IMR-90 (cell line): ENCODE results near the gene BMPER. TPM values are rescaled to one million over a fixed set of nuclear protein-coding genes. Genes with fewer than 3 reads are reported as not detected.

Source experiments
- ATAC-seq: fragments of 200-7000 bp; cut with Tn5 transposase; 2 replicates; pipeline ENCODE4 v1.9.1; 2020; ENCODE audit warnings: low read depth, mild to moderate bottlenecking, moderate library complexity
- BruUV-seq: library from RNA; stranded (reverse); fragments of 400-500 nt; replicated peaks from 2 replicates; lab custom pipeline; 2021; lab: Mats Ljungman, UMichigan
- CTCF ChIA-PET: fragments of 300-600 bp; formaldehyde crosslinking; extraction: SDS; loops from one replicate; lab custom pipeline; 2021; ENCODE audit warnings: antibody characterized with exemption; lab: Yijun Ruan, JAX
- POLR2A ChIA-PET: fragments of 300-600 bp; sonication (Branson Sonifier 250); formaldehyde crosslinking; loops from one replicate; lab custom pipeline; 2022; ENCODE audit warnings: antibody characterized with exemption; ENCODE audit not compliant: unreplicated experiment; lab: Charles Lee
- DNase-seq: peaks from one replicate; pipeline ENCODE4 v3.0.0; 2013
- H2AFZ ChIP-seq: replicated peaks from 2 replicates; pipeline ENCODE3; 2013; ENCODE audit warnings: low read length, mild to moderate bottlenecking; ENCODE audit not compliant: poor library complexity
- H2AK5ac ChIP-seq: 2 replicates; pipeline ENCODE4 v1.6.1; 2013; ENCODE audit warnings: low read depth, low read length, inconsistent platforms
- H2AK9ac ChIP-seq: replicated peaks from 2 replicates; pipeline ENCODE3; 2013; ENCODE audit warnings: mild to moderate bottlenecking, low read depth, low read length, moderate library complexity; ENCODE audit not compliant: poor library complexity
- H2BK120ac ChIP-seq: 2 replicates; pipeline ENCODE4 v1.6.1; 2013; ENCODE audit warnings: low read depth, low read length, inconsistent platforms
- H2BK15ac ChIP-seq: 3 replicates; pipeline ENCODE4 v1.6.1; 2013; ENCODE audit warnings: low read depth, low read length, inconsistent platforms
- H2BK20ac ChIP-seq: 2 replicates; pipeline ENCODE4 v1.6.1; 2013; ENCODE audit warnings: low read depth, mild to moderate bottlenecking, inconsistent platforms, low read length, moderate library complexity
- H2BK5ac ChIP-seq: 2 replicates; pipeline ENCODE4 v1.6.1; 2013; ENCODE audit warnings: mild to moderate bottlenecking, low read depth, low read length, inconsistent platforms; ENCODE audit not compliant: poor library complexity, severe bottlenecking
- H3K14ac ChIP-seq: replicated peaks from 2 replicates; pipeline ENCODE4 v1.6.1; 2013; ENCODE audit warnings: low read depth, low read length, inconsistent platforms
- H3K18ac ChIP-seq: 2 replicates; pipeline ENCODE4 v1.6.1; 2013; ENCODE audit warnings: low read depth, low read length, control low read depth
- H3K23ac ChIP-seq: 2 replicates; pipeline ENCODE4 v1.6.1; 2013; ENCODE audit warnings: low read depth, low read length, inconsistent platforms
- H3K27ac ChIP-seq: 2 replicates; pipeline ENCODE4 v1.5.1; 2013; ENCODE audit warnings: mild to moderate bottlenecking, control low read depth, low read length; ENCODE audit not compliant: insufficient read depth
- H3K27me3 ChIP-seq: 2 replicates; pipeline ENCODE4 v1.6.1; 2013; ENCODE audit warnings: low read length; ENCODE audit not compliant: control insufficient read depth, insufficient read depth
- H3K36me3 ChIP-seq: 2 replicates; pipeline ENCODE4 v1.6.1; 2013; ENCODE audit warnings: low read length, mixed read lengths; ENCODE audit not compliant: control insufficient read depth, insufficient read depth
- H3K4ac ChIP-seq: 2 replicates; pipeline ENCODE4 v1.6.1; 2013; ENCODE audit warnings: low read depth, low read length, inconsistent platforms
- H3K4me1 ChIP-seq: 2 replicates; pipeline ENCODE4 v1.6.1; 2013; ENCODE audit warnings: low read length, mixed read lengths; ENCODE audit not compliant: control insufficient read depth, insufficient read depth
- H3K4me2 ChIP-seq: 2 replicates; pipeline ENCODE4 v1.6.1; 2013; ENCODE audit warnings: low read depth, mild to moderate bottlenecking, control low read depth, low read length, moderate library complexity
- H3K4me3 ChIP-seq: 2 replicates; pipeline ENCODE4 v1.5.1; 2013; ENCODE audit warnings: low read depth, mild to moderate bottlenecking, control low read depth, low read length, moderate library complexity; ENCODE audit not compliant: insufficient read depth
- H3K56ac ChIP-seq: 2 replicates; pipeline ENCODE4 v1.6.1; 2013; ENCODE audit warnings: low read length, inconsistent platforms; ENCODE audit not compliant: insufficient read depth; ENCODE audit errors: extremely low read depth
- H3K79me1 ChIP-seq, 2 experiments: 2 replicates each; pipeline ENCODE4 v1.6.1; 2013; ENCODE audit warnings: low read length in 2 of 2, inconsistent platforms in 1 of 2, low read depth in 1 of 2
- H3K9ac ChIP-seq: 2 replicates; pipeline ENCODE4 v1.6.1; 2013; ENCODE audit warnings: low read depth, low read length, control low read depth
- H3K9me1 ChIP-seq: 2 replicates; pipeline ENCODE4 v1.6.1; 2013; ENCODE audit warnings: low read length, inconsistent platforms; ENCODE audit not compliant: insufficient read depth
- H3K9me3 ChIP-seq: 2 replicates; pipeline ENCODE4 v1.6.1; 2013; ENCODE audit warnings: low read length; ENCODE audit not compliant: control insufficient read depth, insufficient read depth
- H4K20me1 ChIP-seq: 2 replicates; pipeline ENCODE4 v1.6.1; 2013; ENCODE audit warnings: low read length, inconsistent platforms; ENCODE audit not compliant: insufficient read depth
- H4K5ac ChIP-seq: 2 replicates; pipeline ENCODE4 v1.6.1; 2013; ENCODE audit warnings: mild to moderate bottlenecking, low read depth, low read length, control low read depth
- H4K8ac ChIP-seq, 2 experiments: 2 replicates each; pipeline ENCODE4 v1.6.1; 2013; ENCODE audit warnings: low read depth in 2 of 2, low read length in 2 of 2, control low read depth in 1 of 2, inconsistent platforms in 1 of 2
- H4K91ac ChIP-seq: 2 replicates; pipeline ENCODE4 v1.6.1; 2013; ENCODE audit warnings: low read depth, low read length, inconsistent platforms; ENCODE audit not compliant: insufficient read depth
- BHLHE40 ChIP-seq: fragments of 150-350 bp; IDR thresholded peaks from 2 replicates; pipeline ENCODE4 v1.6.1; 2016; ENCODE audit warnings: mild to moderate bottlenecking, low read depth, low read length
- CHD1 ChIP-seq: IDR thresholded peaks from 2 replicates; pipeline ENCODE4 v1.6.1; 2012; ENCODE audit warnings: low read depth, low read length, improper control_type of control experiment
- ELK1 ChIP-seq: fragments of 150-350 bp; IDR thresholded peaks from 2 replicates; pipeline ENCODE4 v1.6.1; 2016; ENCODE audit warnings: low read depth, mild to moderate bottlenecking, low read length, moderate library complexity, borderline replicate concordance
- FOS ChIP-seq: fragments of 150-350 bp; IDR thresholded peaks from 2 replicates; pipeline ENCODE4 v1.6.1; 2016; ENCODE audit warnings: low read depth, low read length
- MAFK ChIP-seq: IDR thresholded peaks from 2 replicates; pipeline ENCODE4 v1.6.1; 2012; ENCODE audit warnings: low read depth, low read length, improper control_type of control experiment
- MAZ ChIP-seq: IDR thresholded peaks from 2 replicates; pipeline ENCODE4 v1.6.1; 2012; ENCODE audit warnings: low read depth, mild to moderate bottlenecking, low read length, improper control_type of control experiment, moderate library complexity, borderline replicate concordance
- MXI1 ChIP-seq: IDR thresholded peaks from 2 replicates; pipeline ENCODE4 v1.6.1; 2012; ENCODE audit warnings: low read depth, mild to moderate bottlenecking, low read length, moderate library complexity, borderline replicate concordance
- NFE2L2 ChIP-seq: fragments of 150-350 bp; IDR thresholded peaks from 2 replicates; pipeline ENCODE4 v1.6.1; 2016; ENCODE audit warnings: low read depth, mild to moderate bottlenecking, low read length
- POLR2A ChIP-seq: IDR thresholded peaks from 2 replicates; pipeline ENCODE4 v1.6.1; 2012; ENCODE audit warnings: mild to moderate bottlenecking, low read depth, low read length
- RCOR1 ChIP-seq: IDR thresholded peaks from 2 replicates; pipeline ENCODE4 v1.6.1; 2012; ENCODE audit warnings: mild to moderate bottlenecking, low read length, improper control_type of control experiment; ENCODE audit not compliant: insufficient replicate concordance
- RFX5 ChIP-seq: IDR thresholded peaks from 2 replicates; pipeline ENCODE4 v1.8.0; 2012; ENCODE audit warnings: low read depth, mild to moderate bottlenecking, low read length, moderate library complexity
- SMC3 ChIP-seq: fragments of 150-350 bp; IDR thresholded peaks from 2 replicates; pipeline ENCODE4 v1.6.1; 2016; ENCODE audit warnings: low read depth, mild to moderate bottlenecking, antibody characterized with exemption, low read length, moderate library complexity
- USF2 ChIP-seq: fragments of 150-350 bp; IDR thresholded peaks from 2 replicates; pipeline ENCODE4 v1.6.1; 2017; ENCODE audit warnings: mild to moderate bottlenecking, antibody characterized with exemption, low read length, low read depth
- WGBS, 2 experiments: methylation state at CpG; one replicate each; pipeline versions ENCODE4 v1.1.5 to v1.1.7; 2013; ENCODE audit warnings: missing lambda C conversion rate in 2 of 2; ENCODE audit not compliant: insufficient read length in 1 of 2; ENCODE audit errors: extremely low coverage in 2 of 2; 5-methylcytosine and 5-hydroxymethylcytosine counted together
- dilution Hi-C: fragments of 300-500 bp; cut with HindIII; formaldehyde crosslinking; loops from one replicate; pipeline ENCODE4 v1.14.3; 2018; ENCODE audit warnings: low sequenced_read_pairs; ENCODE audit not compliant: unreplicated experiment
- in situ Hi-C: fragments of 300-500 bp; cut with MboI; formaldehyde crosslinking; loops from 3 replicates; pipeline ENCODE4 v1.14.3; 2019; ENCODE audit warnings: low sequenced_read_pairs, inconsistent platforms, mixed read lengths
- intact Hi-C: fragments of 100-400 bp; cut with micrococcal nuclease; formaldehyde crosslinking; loops from 2 replicates; pipeline ENCODE4 v1.10.0; 2022
- polyA plus RNA-seq, 3 experiments: library from polyadenylated mRNA; depleted of rRNA; stranded (reverse); fragments of >200 nt; gene quantifications; 2 replicates each; pipeline ENCODE4 v1.2.3, GENCODE V29; 2012; ENCODE audit warnings: low replicate concordance in 1 of 3
- total RNA-seq: library from RNA; depleted of rRNA; stranded (reverse); fragments of >200 nt; gene quantifications from 2 replicates; pipeline ENCODE4 v1.2.3, GENCODE V29; 2012

BMPER gene
- total and polyA plus RNA-seq, 2 of the 4 experiments (the other 2 are of a cell fraction) = 6.2 to 7.9 TPM

- H3K36me3 ChIP-seq = no peaks in the 10 kb centered on the region
- H3K4me1 ChIP-seq = peaks cover 2% of the 10 kb centered on the region; the same call in 1 of the 2 replicates
- H3K23ac ChIP-seq = no peak overlapping the region
- no peak overlapping the region for H4K5ac ChIP-seq
- no peak overlapping the region for H2BK120ac ChIP-seq
- H3K9me3 ChIP-seq = no peaks in the 10 kb centered on the region
- in situ Hi-C loops = loop anchor here (10.0 kb wide), 1 partner anchor 176 kb away; no protein-coding TSS in a partner anchor
- no peaks in the 10 kb centered on the region for H3K27me3 ChIP-seq
- H3K4ac ChIP-seq = no peak overlapping the region
- POLR2A ChIA-PET = no interaction called here
- intact Hi-C loops = loop anchor here (10.0 kb wide), 1 partner anchor 154 kb away; no protein-coding TSS in a partner anchor
- H2BK5ac ChIP-seq = no peak overlapping the region
- no peak overlapping the region for H2AK9ac ChIP-seq
- no CpG with 5 or more reads among the region's 3 CpGs for WGBS, 2 experiments
- H3K27ac ChIP-seq = no peak overlapping the region
- ATAC-seq = no peak
- no peak overlapping the region for H3K4me3 ChIP-seq
- dilution Hi-C loops = no loop called here
- H3K18ac ChIP-seq = no peak overlapping the region
- H2BK20ac ChIP-seq = no peak overlapping the region
- no peak overlapping the region for H3K56ac ChIP-seq
- DNase-seq = no peak
- H2AK5ac ChIP-seq = no peak overlapping the region
- H4K20me1 ChIP-seq = no peaks in the 10 kb centered on the region
- TF ChIP-seq MAFK (no peak), FOS (no peak), MAZ (no peak), USF2 (no peak), SMC3 (no peak), BHLHE40 (no peak), ELK1 (no peak), RFX5 (no peak), NFE2L2 (no peak), CHD1 (no peak), POLR2A (no peak), RCOR1 (no peak), MXI1 (no peak)
- no TSS peak for BruUV-seq
- no peak overlapping the region for H2AFZ ChIP-seq
- H4K8ac ChIP-seq = no peak overlapping the region
- no peaks in the 10 kb centered on the region for H3K79me1 ChIP-seq
- H2BK15ac ChIP-seq = no peak overlapping the region
- no peak overlapping the region for H3K14ac ChIP-seq
- no peak overlapping the region for H3K9ac ChIP-seq
- no peak overlapping the region for H4K91ac ChIP-seq
- CTCF ChIA-PET = interaction anchor here (1.4 kb wide), 1 partner anchor 12 kb away, joined by 3 read pairs; no protein-coding TSS in a partner anchor
- H3K9me1 ChIP-seq = no peaks in the 10 kb centered on the region
- H3K4me2 ChIP-seq = no peak overlapping the region
Measured at GRCh38 chr7:34139086-34139485, 233.7 kb downstream of the BMPER start.
